GM19438 (cell line): ENCODE data around the gene SRCIN1.
"Not testable (repeated sequence)": the region's sequence is repeated elsewhere in the genome, so short reads cannot be mapped to it uniquely, and the experiment has no call there.

Experiments used
- ATAC-seq: cut with Tn5 transposase; IDR thresholded peaks from one replicate; pipeline ENCODE4 v1.9.1; 2021; ENCODE audit warnings: low read depth; ENCODE audit not compliant: unreplicated experiment

The SRCIN1 gene

GRCh38 chr17:38512473-38513058 is 93.2 kb downstream of the SRCIN1 start:
- ATAC-seq, result no peak

- no peak for ATAC-seq
Measured at GRCh38 chr17:38511150-38512108, 94.3 kb downstream of the SRCIN1 start.

- ATAC-seq, result no peak
Measured at GRCh38 chr17:38510421-38511149, 95.2 kb downstream of the SRCIN1 start.

GRCh38 chr17:38509772-38510420 is 95.9 kb downstream of the SRCIN1 start:
- no peak for ATAC-seq

GRCh38 chr17:38508954-38509771 is 96.6 kb downstream of the SRCIN1 start:
- no peak for ATAC-seq

- no peak for ATAC-seq
Measured at GRCh38 chr17:38508570-38508950, 97.2 kb downstream of the SRCIN1 start.

- ATAC-seq, result no peak
Measured at GRCh38 chr17:38507921-38508569, 97.7 kb downstream of the SRCIN1 start.

- ATAC-seq, result no peak
Measured at GRCh38 chr17:38507436-38507835, 98.3 kb downstream of the SRCIN1 start.

- no peak for ATAC-seq
Measured at GRCh38 chr17:38504216-38504615, 101.5 kb downstream of the SRCIN1 start.

GRCh38 chr17:38503286-38503913 is 102.4 kb downstream of the SRCIN1 start:
- not testable (repeated sequence) for ATAC-seq

GRCh38 chr17:38501718-38502117 is 104.0 kb downstream of the SRCIN1 start:
- not testable (repeated sequence) for ATAC-seq

GRCh38 chr17:38499230-38499629 is 106.5 kb downstream of the SRCIN1 start:
- ATAC-seq, result not testable (repeated sequence)

- ATAC-seq, result no peak
Measured at GRCh38 chr17:38498353-38498752, 107.4 kb downstream of the SRCIN1 start.

- ATAC-seq, result not testable (repeated sequence)
Measured at GRCh38 chr17:38497656-38498055, 108.1 kb downstream of the SRCIN1 start.

- not testable (repeated sequence) for ATAC-seq
Measured at GRCh38 chr17:38494152-38494551, 111.6 kb downstream of the SRCIN1 start.

GRCh38 chr17:38492067-38493040 is 113.4 kb downstream of the SRCIN1 start:
- ATAC-seq, result not testable (repeated sequence)

GRCh38 chr17:38491346-38492066 is 114.2 kb downstream of the SRCIN1 start:
- ATAC-seq, result not testable (repeated sequence)
